GM08714 (cell line): ENCODE data around the gene HMGN4.

Experiments
- H3K4me3 ChIP-seq: fragments of 200-500 bp; sonication (Bioruptor generic); 2 replicates; pipeline ENCODE4 v1.5.1; 2014; ENCODE audit warnings: mild to moderate bottlenecking, low read length, inconsistent platforms
- ZNF274 ChIP-seq: IDR thresholded peaks from 2 replicates; pipeline ENCODE4 v1.6.1; 2012; ENCODE audit warnings: mild to moderate bottlenecking, low read depth, low read length

The HMGN4 gene

DNA sequence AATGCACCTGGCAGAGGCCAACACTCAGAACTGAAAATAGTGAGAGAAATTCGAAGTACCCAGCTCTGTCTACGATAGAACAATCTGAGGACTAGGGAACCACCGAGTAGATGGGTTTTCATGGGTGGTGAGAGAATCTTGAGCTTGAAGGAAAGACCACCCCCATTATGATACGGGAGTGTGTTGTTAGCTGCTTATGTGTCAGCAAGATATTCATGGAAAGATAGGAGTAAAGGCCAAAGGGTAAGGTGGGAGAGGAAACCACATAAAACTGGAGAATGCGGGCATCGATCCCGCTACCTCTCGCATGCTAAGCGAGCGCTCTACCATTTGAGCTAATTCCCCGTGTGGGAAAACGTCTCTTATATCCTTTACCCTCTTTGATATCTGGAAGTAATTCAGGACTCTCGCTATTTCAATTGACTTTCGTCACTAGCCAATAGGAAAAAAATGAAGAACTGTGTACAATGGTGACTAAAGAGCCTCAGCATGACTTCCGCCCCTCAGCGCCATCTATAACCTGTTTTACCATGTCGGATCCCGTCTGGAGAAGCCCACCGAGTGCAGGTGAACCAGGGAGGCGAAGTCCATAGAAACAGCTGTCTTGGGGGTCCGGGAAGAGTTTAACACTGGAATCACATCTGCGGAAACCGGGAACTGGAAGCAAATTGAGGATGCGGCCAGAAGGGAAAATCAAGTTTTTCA, 33.6 kb downstream of the HMGN4 start:
- peak overlapping the region; percentile 71 for H3K4me3 ChIP-seq
- TF ChIP-seq ZNF274, result no peak

- TF ChIP-seq ZNF274, result no peak
- H3K4me3 ChIP-seq, result no peak overlapping the region
Observed at GRCh38 chr6:26575494-26575939, 37.4 kb downstream of the HMGN4 start.

- TF ChIP-seq ZNF274, result no peak
- no peak overlapping the region; the same call in 1 of the 2 replicates for H3K4me3 ChIP-seq
Observed at GRCh38 chr6:26576407-26576843, 38.3 kb downstream of the HMGN4 start.

DNA sequence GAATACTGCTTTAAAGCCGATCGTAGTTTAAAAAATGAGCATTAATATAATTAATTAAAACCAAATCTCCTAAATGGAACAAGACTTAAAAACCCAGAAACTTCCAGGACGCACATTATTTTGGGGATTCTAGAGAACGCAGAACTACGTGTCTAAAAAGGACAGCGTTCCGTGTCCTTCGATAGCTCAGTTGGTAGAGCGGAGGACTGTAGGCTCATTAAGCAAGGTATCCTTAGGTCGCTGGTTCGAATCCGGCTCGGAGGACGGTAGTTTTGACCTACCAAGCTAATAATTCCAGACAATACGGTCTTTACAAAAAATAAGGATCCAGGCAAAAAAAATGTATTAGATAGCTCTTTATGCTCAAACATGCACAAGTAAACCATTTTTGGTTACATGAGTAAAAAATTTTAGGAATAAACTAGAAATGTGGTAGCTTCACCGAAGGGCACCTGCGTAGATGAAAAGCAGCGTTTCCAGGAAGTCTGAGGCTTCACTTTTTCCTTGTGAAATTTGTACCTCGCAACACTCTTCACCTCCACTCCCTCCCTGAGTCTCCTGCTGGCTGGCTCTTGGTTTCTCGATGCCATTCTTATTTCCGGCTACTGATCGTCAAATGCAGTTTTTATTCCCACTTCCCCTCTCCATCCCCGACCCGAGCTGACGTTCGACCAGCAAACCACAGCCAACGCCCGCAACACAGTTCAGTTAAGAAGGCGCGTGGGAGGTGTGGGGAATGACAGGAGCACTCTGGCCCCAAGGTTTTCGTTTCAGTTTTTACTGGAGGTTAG, 39.0 kb downstream of the HMGN4 start:
- peak overlapping the region; percentile 70 for H3K4me3 ChIP-seq

GRCh38 chr6:26577720-26578072, 39.5 kb downstream of the HMGN4 start:
- no peak for TF ChIP-seq ZNF274
- H3K4me3 ChIP-seq, result peak overlapping the region; percentile 70

More for the DNA sequence above, 39.0 kb downstream of the HMGN4 start:
- TF ChIP-seq ZNF274, result no peak

- H3K4me3 ChIP-seq, result no peak overlapping the region
- TF ChIP-seq ZNF274, result no peak
Observed at GRCh38 chr6:26578279-26578678, 40.1 kb downstream of the HMGN4 start.

DNA sequence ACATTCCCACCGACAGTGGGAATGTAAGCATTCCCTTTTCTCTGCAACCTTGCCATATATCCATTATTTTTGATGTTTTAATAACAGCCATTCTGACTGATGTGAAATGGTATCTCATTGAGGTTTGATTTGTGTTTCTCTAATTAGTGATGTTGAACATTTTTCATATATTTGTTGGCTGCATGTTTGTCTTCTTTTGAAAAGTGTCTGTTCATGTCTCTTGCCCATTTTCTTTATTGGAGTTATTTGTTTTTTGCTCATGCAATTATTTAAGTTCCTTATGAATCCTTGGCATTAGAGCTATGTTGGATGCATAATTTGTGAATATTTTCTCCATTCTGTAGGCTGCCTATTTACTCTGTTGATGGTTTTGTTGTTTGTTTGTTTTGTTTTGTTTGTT, 40.6 kb downstream of the HMGN4 start:
- no peak for TF ChIP-seq ZNF274
- H3K4me3 ChIP-seq, result no peak overlapping the region

DNA sequence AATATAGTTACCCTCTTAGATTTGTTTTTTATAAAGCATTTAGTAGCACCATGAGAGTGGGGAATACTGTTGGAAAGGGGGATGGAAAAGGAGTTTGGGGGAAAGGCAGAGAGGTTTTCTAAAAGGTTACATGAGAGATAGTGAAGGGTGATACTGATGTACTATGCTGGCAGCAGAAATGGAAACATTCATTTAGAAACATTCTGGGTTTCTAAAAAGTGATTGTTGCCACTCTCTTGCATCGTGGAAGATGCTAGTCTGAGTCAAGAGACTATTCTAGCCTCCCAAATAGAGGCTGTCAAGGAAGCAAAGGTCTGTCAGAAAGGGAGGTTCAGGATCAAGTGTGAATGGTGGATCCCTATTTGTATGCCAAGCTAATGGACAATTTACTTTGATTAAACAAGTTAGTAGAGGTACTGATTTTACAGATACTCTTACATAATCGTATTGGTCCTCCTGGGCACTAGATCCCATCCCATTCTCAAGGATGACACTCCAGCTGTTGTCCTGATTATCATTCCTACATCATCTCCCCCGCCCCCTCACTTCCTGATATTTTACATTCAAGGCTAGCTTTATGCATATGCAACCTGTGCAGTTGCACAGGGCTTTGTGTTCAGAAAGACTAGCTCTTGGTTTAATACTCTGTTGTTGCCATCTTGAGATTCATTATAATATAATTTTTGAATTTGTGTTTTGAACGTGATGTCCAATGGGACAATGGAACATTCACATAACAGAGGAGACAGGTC, 43.2 kb downstream of the HMGN4 start:
- TF ChIP-seq ZNF274, result no peak
- H3K4me3 ChIP-seq, result no peak overlapping the region

GRCh38 chr6:26588965-26589364, 50.8 kb downstream of the HMGN4 start:
- H3K4me3 ChIP-seq, result no peak overlapping the region
- no peak for TF ChIP-seq ZNF274

GRCh38 chr6:26592649-26593048, 54.5 kb downstream of the HMGN4 start:
- H3K4me3 ChIP-seq, result no peak overlapping the region
- no peak for TF ChIP-seq ZNF274

DNA sequence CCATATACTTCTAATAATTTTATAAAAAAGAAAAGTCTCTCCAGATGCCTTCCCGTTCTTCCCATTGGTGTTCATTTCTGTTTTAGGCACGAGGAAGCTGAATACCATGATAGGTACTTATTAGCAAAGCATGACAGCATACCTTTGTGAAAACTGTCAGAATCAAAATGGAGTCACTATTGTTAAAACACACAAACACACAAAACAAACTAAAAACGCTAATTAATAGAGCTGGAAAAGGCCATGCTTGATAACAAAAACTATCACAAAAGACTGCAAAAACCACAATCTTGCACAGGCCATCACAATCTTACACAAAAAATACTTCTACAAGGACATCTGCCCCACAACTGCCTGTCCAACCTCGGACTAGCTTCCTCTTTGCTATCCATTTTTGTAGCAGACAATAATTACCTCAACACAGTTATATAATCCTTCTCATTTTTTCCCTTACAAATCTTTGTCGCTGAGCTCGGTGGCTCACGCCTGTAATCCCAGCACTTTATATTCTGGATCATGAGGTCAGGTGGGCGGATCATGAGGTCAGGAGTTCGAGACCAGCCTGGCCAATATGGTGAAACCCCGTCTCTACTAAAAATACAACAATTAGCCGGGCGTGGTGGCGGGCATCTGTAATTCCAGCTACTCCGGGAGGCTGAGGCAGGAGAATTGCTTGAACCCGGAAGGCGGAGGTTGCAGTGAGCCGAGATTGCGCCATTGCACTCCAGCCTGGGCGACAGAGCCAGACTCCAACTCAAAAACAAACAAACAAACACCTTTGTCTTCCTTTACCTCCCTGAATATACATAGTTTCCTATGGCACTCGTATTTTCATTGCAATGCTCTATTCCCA, 55.3 kb downstream of the HMGN4 start:
- no peak overlapping the region for H3K4me3 ChIP-seq

DNA sequence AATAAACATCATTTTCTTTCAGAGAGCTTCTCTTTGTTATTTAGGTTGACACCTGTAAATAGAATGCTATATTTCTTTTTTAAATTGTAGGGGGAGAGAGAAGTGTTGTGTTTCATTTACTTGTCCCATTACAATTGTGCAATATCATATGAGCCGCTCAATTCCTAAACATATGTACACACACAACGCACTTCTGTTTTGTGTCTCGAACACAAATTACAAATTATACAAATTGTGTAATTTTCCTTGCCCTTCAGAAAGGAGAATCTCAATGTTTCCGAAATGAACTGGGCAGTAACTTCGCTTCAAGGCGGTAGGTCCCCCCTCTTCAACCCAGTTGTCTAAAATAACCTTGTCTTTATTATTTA, 55.9 kb downstream of the HMGN4 start:
- no peak for TF ChIP-seq ZNF274
- no peak overlapping the region; the same call in 1 of the 2 replicates for H3K4me3 ChIP-seq

More for the DNA sequence above, 55.3 kb downstream of the HMGN4 start:
- no peak for TF ChIP-seq ZNF274

GRCh38 chr6:26594730-26595632, 56.8 kb downstream of the HMGN4 start:
- peak overlapping the region; percentile 12; the same call in 1 of the 2 replicates for H3K4me3 ChIP-seq
- no peak for TF ChIP-seq ZNF274
